Thoracic aorta (tissue), 2 donors: ENCODE results near the gene ARL3. TPM values are rescaled to one million over a fixed set of nuclear protein-coding genes. Genes with fewer than 3 reads are reported as not detected.

Experiments used
- ATAC-seq: fragments of 150-250 bp; one replicate; pipeline ENCODE4 v1.8.0; 2017; ENCODE audit warnings: low read depth; ENCODE audit not compliant: insufficient number of reproducible peaks, low FRiP score
- DNase-seq: peaks from one replicate; pipeline ENCODE4 v3.0.0-alpha.2; 2020; ENCODE audit warnings: low spot score
- H3K27ac ChIP-seq, 2 donors: fragments of 200-600 bp; sonication (generic); 1 replicate in 1 of 2; 2 replicates in 1 of 2; pipeline ENCODE4 v1.5.1; 2016; ENCODE audit warnings: mild to moderate bottlenecking in 2 of 2, moderate library complexity in 2 of 2
- H3K27me3 ChIP-seq: fragments of 200-600 bp; sonication (generic); replicated peaks from 2 replicates; pipeline ENCODE4 v1.6.0; 2016; ENCODE audit warnings: mild to moderate bottlenecking; ENCODE audit not compliant: insufficient read depth
- H3K36me3 ChIP-seq: fragments of 200-600 bp; sonication (generic); one replicate; pipeline ENCODE4 v1.5.1; 2016
- H3K4me1 ChIP-seq, 2 donors: fragments of 200-600 bp; sonication (generic); 1 replicate in 1 of 2; 2 replicates in 1 of 2; pipeline versions ENCODE4 v1.5.1 to v1.6.0; 2016; ENCODE audit warnings: low read depth in 2 of 2, mild to moderate bottlenecking in 1 of 2; ENCODE audit not compliant: control insufficient read depth in 1 of 2
- H3K4me3 ChIP-seq: fragments of 200-600 bp; sonication (generic); 2 replicates; pipeline ENCODE4 v1.5.1; 2016; ENCODE audit warnings: mild to moderate bottlenecking
- H3K9me3 ChIP-seq: fragments of 200-600 bp; sonication (generic); 2 replicates; pipeline ENCODE4 v1.5.1; 2016
- total RNA-seq, 2 donors: library from RNA; depleted of rRNA; stranded (reverse); fragments of >200 nt; gene quantifications; one replicate each; pipeline versions ENCODE4 v1.1.0 to v1.2.3, GENCODE V29; 2016
- TF ChIP-seq, protein P1 (sequence below): fragments of 200-600 bp; sonication (generic); IDR thresholded peaks from one replicate; pipeline ENCODE4 v1.5.1; 2019; ENCODE audit warnings: antibody characterized with exemption

The ARL3 gene, protein sequence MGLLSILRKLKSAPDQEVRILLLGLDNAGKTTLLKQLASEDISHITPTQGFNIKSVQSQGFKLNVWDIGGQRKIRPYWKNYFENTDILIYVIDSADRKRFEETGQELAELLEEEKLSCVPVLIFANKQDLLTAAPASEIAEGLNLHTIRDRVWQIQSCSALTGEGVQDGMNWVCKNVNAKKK
- 1 to 10 TPM; 5.1 to 8.8 TPM for total RNA-seq

DNA sequence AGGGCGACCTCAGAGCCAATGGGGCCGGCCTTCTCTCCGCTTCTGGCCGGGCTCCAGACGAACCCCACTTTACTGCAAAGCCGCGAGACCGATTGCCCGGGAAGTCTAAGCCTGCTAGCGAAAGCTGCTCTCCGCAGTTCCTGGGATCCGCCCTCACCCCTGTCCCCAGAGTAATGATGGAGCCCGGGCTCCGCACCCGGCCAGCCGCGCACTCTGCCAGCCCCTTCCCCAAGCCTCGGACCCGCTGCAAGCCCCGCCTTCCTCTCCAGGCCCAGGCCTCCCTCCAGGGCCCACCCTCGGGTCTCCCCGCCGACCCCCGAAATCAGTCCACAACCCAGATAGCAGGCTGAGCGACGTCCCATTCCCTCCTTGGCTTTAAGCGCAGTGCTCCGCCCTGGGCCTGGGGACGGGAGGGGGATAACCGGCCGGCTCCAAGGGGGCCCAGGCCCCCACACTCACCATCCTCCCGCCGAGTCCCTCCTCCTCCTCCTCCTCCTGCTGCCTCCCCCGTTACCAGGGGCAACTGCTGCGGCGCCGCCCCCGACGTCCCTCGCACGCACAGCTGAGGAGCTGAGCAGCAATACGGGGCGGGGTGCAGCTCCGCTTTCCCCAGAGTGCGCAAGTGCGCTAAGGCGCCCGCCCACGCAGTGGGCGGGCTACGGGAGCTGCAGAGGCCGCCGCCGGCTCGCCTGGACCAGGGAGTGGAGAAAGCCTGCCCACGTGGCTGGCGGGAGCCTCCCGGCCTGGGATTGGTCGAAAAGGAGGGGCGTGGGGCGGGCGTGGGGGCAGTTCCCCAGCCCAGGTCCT lies at the start of gene ARL3:
Gene ARL3 (minus strand): TSS at position 584 of the 807 bp plus-strand sequence. CDS start 122 bp downstream, at position 462.
- Histone ChIP-seq H3K36me3 (no peaks in the 10 kb centered on the region), H3K4me3 (peak within 1 kb of the TSS; percentile 85), H3K4me1 (peaks cover 12 to 19% of the 10 kb centered on the region in 2 donors), H3K9me3 (no peaks in the 10 kb centered on the region), H3K27me3 (no peaks in the 10 kb centered on the region), H3K27ac (peak within 1 kb of the TSS; percentile 51 to 68)
- TF ChIP-seq, protein P1, sequence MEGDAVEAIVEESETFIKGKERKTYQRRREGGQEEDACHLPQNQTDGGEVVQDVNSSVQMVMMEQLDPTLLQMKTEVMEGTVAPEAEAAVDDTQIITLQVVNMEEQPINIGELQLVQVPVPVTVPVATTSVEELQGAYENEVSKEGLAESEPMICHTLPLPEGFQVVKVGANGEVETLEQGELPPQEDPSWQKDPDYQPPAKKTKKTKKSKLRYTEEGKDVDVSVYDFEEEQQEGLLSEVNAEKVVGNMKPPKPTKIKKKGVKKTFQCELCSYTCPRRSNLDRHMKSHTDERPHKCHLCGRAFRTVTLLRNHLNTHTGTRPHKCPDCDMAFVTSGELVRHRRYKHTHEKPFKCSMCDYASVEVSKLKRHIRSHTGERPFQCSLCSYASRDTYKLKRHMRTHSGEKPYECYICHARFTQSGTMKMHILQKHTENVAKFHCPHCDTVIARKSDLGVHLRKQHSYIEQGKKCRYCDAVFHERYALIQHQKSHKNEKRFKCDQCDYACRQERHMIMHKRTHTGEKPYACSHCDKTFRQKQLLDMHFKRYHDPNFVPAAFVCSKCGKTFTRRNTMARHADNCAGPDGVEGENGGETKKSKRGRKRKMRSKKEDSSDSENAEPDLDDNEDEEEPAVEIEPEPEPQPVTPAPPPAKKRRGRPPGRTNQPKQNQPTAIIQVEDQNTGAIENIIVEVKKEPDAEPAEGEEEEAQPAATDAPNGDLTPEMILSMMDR, result peak; percentile 52
- ATAC-seq (peak; percentile 83), DNase-seq (peak; percentile 84)

DNA sequence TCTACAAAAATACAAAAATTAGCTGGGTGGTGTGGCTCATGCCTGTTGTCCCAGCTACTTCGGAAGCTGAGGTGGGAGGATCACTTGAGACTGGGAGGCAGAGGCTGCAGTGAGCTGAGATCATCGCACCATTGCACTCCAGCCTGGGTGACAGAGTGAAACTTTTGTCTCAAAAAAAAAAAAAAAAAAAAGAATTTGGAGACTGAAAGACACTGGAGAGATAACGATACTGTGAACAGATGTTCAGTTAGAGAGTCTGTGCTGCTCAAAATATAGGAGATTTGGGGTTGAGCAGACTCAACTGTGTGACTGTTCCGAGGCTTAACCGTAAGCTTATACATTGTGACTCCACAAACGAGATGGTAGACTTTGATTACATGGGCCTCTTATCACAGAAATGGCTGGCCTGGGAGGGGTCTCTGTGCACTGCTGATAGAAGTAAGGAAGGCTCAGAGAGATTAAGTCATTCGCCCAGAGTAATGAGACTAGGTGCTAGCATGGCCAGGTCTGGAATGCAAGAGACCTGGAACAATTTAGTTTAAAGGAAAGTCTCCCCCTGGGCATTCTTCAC lies 48.9 kb upstream of the ARL3 start:
- TF ChIP-seq, protein P1, result no peak
- Histone ChIP-seq H3K27ac (no peak overlapping the region), H3K4me3 (no peak overlapping the region), H3K36me3 (no peaks in the 10 kb centered on the region), H3K27me3 (no peaks in the 10 kb centered on the region), H3K9me3 (no peaks in the 10 kb centered on the region), H3K4me1 (peaks cover 45 to 87% of the 10 kb centered on the region in 2 donors)
- DNase-seq (no peak), ATAC-seq (no peak)

- ATAC-seq (no peak), DNase-seq (no peak)
- Histone ChIP-seq H3K9me3 (no peaks in the 10 kb centered on the region), H3K4me3 (no peak overlapping the region), H3K27ac (no peak overlapping the region), H3K4me1 (peaks cover 47 to 82% of the 10 kb centered on the region in 2 donors), H3K27me3 (no peaks in the 10 kb centered on the region), H3K36me3 (no peaks in the 10 kb centered on the region)
- TF ChIP-seq, protein P1, result no peak
Observed at GRCh38 chr10:102762401-102763015, 48.3 kb upstream of the ARL3 start.

DNA sequence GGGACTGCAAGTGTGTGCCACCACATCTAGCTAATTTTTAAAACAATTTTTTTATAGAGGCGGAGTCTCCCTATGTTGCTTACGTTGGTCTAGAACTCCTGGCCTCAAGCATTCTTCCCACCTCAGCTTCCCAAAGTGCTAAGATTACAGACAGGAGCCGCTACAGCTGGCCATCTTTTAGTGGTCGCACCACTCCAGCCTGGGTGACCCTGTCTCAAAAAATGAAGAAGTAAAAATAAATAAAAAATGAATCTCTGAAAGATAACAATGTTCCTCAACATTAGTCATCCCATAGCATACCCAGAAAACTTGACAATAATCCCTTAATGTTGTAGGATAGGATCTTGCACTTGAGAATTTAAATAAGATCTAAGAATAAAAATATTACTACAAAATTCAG lies 47.8 kb upstream of the ARL3 start:
- TF ChIP-seq, protein P1, result no peak
- Histone ChIP-seq H3K27ac (no peak overlapping the region), H3K9me3 (no peaks in the 10 kb centered on the region), H3K27me3 (no peaks in the 10 kb centered on the region), H3K4me1 (peaks cover 47 to 76% of the 10 kb centered on the region in 2 donors), H3K36me3 (no peaks in the 10 kb centered on the region), H3K4me3 (no peak overlapping the region)
- DNase-seq (no peak), ATAC-seq (no peak)
